ENCODE measurements around the gene AIPL1. TPM values are rescaled to one million over a fixed set of nuclear protein-coding genes. Genes with fewer than 3 reads are reported as not detected.

Gene AIPL1
- total and polyA plus RNA-seq, 8 donors, result 0.04 TPM; not detected in 7

GRCh38 chr17:6377906-6378305 is 57.0 kb downstream of the AIPL1 start:
- ATAC-seq (no peak), DNase-seq (no peak), FAIRE-seq (no peak)
- WGBS, 2 donors, result 48 to 50% methylated on average over 3 of the region's 3 CpGs
- Histone ChIP-seq H3K36me3 (no peaks in the 10 kb centered on the region), H3K4me3 (no peak overlapping the region), H3K4me1 (no peaks in the 10 kb centered on the region), H3K27ac (no peak overlapping the region), H3K27me3 (peaks cover 0 to 11% (median 0%) of the 10 kb centered on the region in 4 donors), H3K9me3 (no peaks in the 10 kb centered on the region)
- intact Hi-C loops (cut with DNase I), result no loop called here
- TF ChIP-seq CTCF (IDR thresholded peaks at IDR 0.05), result no peak

DNA sequence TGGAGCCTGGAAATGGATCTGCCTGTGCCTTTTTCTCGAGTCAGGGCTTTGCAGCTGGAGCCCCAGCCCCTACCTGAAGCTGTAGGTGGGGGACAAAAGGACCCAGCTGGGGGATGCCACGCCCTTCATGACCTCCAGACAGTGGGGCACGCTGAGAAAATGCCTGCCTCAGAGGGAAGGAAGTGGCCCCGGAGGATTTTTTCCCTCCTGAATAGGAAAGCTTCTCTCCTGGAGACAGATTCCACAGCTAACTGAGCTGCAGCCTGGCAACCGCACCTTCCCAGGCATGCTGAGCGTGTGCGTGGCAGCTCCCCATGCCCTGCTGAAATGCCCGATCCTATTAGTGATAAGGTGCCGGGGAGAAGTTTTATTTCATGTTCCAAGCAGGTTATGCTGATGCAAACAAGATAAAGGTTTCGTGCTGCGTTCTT is 58.0 kb downstream of the AIPL1 start:
- intact Hi-C loops (cut with DNase I), result no loop called here
- Histone ChIP-seq H3K27ac (no peak overlapping the region), H3K9me3 (no peaks in the 10 kb centered on the region), H3K36me3 (no peaks in the 10 kb centered on the region), H3K27me3 (peaks cover 0 to 11% (median 0%) of the 10 kb centered on the region in 4 donors), H3K4me1 (no peaks in the 10 kb centered on the region), H3K4me3 (no peak overlapping the region)
- ATAC-seq (peak in 2 of 4 donors; percentile 51 to 72), DNase-seq (no peak), FAIRE-seq (no peak)
- no peak for TF ChIP-seq CTCF (IDR thresholded peaks at IDR 0.05)
- WGBS, 2 donors, result 14 to 20% methylated on average over 11 of the region's 11 CpGs

DNA sequence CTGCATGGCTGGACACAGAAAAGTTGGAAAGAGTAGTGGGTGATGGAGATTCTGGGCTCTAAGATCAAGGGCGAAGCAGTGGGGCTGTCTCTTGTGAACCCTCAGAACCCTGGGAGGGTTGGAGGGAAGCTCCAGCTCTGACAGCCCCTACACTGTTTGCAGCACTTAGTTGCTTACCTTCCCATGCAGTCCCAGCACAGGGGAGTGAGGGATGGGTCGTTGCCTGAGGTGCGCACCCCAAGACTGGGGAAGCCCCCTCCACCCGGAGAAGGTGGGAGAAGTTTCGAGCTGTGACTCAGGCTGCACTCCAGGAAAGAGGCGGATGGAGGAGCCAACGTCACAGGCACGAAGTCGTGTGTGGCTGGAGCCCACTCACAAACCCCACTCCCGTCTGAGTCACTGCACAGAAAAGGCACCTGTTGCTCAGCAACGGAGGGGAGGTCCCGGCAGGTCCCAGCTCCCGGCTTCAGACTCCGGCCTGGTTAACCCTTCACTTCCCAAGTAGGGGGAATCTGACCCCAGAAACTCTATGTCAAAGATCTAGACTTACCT is 60.1 kb downstream of the AIPL1 start:
- Histone ChIP-seq H3K27me3 (peaks cover 0 to 11% (median 0%) of the 10 kb centered on the region in 4 donors), H3K27ac (peak overlapping the region in 1 of 4 donors; percentile 22), H3K4me3 (no peak overlapping the region), H3K9me3 (no peaks in the 10 kb centered on the region), H3K36me3 (no peaks in the 10 kb centered on the region), H3K4me1 (no peaks in the 10 kb centered on the region)
- ATAC-seq (peak in 3 of 4 donors; percentile 45 to 85 (median 82)), FAIRE-seq (no peak), DNase-seq (no peak)
- TF ChIP-seq CTCF (IDR thresholded peaks at IDR 0.05), result no peak
- intact Hi-C loops (cut with DNase I), result no loop called here
- WGBS, 2 donors, result 2 to 3% methylated on average over 14 of the region's 14 CpGs

GRCh38 chr17:6374271-6374691 is 60.6 kb downstream of the AIPL1 start:
- peak in 3 of 4 donors; percentile 23 to 56 (median 30) for ATAC-seq
- H3K4me3 ChIP-seq, result no peak overlapping the region
- peak overlapping the region in 1 of 4 donors; percentile 22 for H3K27ac ChIP-seq
- no peak for DNase-seq
- H3K36me3 ChIP-seq, result no peaks in the 10 kb centered on the region
- no peaks in the 10 kb centered on the region for H3K4me1 ChIP-seq
- intact Hi-C loops (cut with DNase I), result no loop called here
- no peaks in the 10 kb centered on the region for H3K9me3 ChIP-seq
- WGBS, 2 donors, result 2 to 4% methylated on average over 2 of the region's 2 CpGs
- H3K27me3 ChIP-seq, result peaks cover 0 to 11% (median 0%) of the 10 kb centered on the region in 4 donors
- no peak for TF ChIP-seq CTCF (IDR thresholded peaks at IDR 0.05)
- no peak for FAIRE-seq

Other genes starting within 250 kb of the AIPL1 start
- under 1 TPM in 3 of 6 donors, not detected in 3; 0.12 to 0.50 (median 0.16) TPM for gene PIMREG, start 9.3 kb upstream of the AIPL1 start, total RNA-seq
- gene PIMREG, start 9.3 kb upstream of the AIPL1 start, polyA plus RNA-seq, result under 1 TPM in 1 of 2 donors, not detected in 1; 0.09 TPM
- 1 to 10 TPM in 5 of 6 donors, under 1 TPM in 1; 0.67 to 4.3 (median 2.5) TPM for gene PITPNM3, start 121.4 kb upstream of the AIPL1 start, total RNA-seq
- gene PITPNM3, start 121.4 kb upstream of the AIPL1 start, polyA plus RNA-seq, result 1 to 10 TPM; 1.7 to 5.1 TPM
- 10 to 100 TPM in 1 of 6 donors, 1 to 10 TPM in 5; 4.6 to 10.6 (median 6.0) TPM for gene KIAA0753, start 205.6 kb upstream of the AIPL1 start, total RNA-seq
- 1 to 10 TPM; 4.4 to 6.4 TPM for gene KIAA0753, start 205.6 kb upstream of the AIPL1 start, polyA plus RNA-seq
- 10 to 100 TPM; 24.6 to 37.4 (median 31.5) TPM for gene TXNDC17, start 205.9 kb upstream of the AIPL1 start, total RNA-seq
- 10 to 100 TPM; 77.7 to 81.1 TPM for gene TXNDC17, start 205.9 kb upstream of the AIPL1 start, polyA plus RNA-seq
- 1 to 10 TPM; 2.2 to 7.5 (median 5.6) TPM for gene MED31, start 216.5 kb upstream of the AIPL1 start, total RNA-seq
- gene MED31, start 216.5 kb upstream of the AIPL1 start, polyA plus RNA-seq, result 10 to 100 TPM in 1 of 2 donors, 1 to 10 TPM in 1; 7.0 to 14.5 TPM
- gene C17orf100, start 216.6 kb upstream of the AIPL1 start, total RNA-seq, result 1 to 10 TPM in 5 of 6 donors, under 1 TPM in 1; 0.91 to 2.7 (median 2.2) TPM
- gene C17orf100, start 216.6 kb upstream of the AIPL1 start, polyA plus RNA-seq, result 1 to 10 TPM; 3.3 to 5.8 TPM

Measured in pancreas (tissue), 10 donors.